K562 (cell line): ENCODE results near the gene GABRB1.

Experiments used
- CTCF ChIP-seq, 3 experiments: IDR thresholded peaks in 2 of 3; conservative IDR thresholded peaks in 1 of 3; 2 replicates each; pipeline ENCODE4 v1.5.1; 2011 to 2012; ENCODE audit warnings: low read length in 3 of 3, mild to moderate bottlenecking in 3 of 3, control low read depth in 2 of 3, improper control_type of control experiment in 1 of 3, inconsistent platforms in 1 of 3, low read depth in 1 of 3, mixed read lengths in 1 of 3, moderate library complexity in 1 of 3; ENCODE audit not compliant: insufficient read depth in 2 of 3
- EZH2 ChIP-seq: IDR thresholded peaks from 2 replicates; pipeline ENCODE4 v1.6.1; 2012; ENCODE audit warnings: low read depth, mild to moderate bottlenecking, inconsistent platforms, low read length, borderline replicate concordance
- HMGN3 ChIP-seq: IDR thresholded peaks from 2 replicates; pipeline ENCODE4 v1.6.1; 2011; ENCODE audit warnings: borderline replicate concordance, low read depth, mild to moderate bottlenecking, mixed read lengths, low read length; ENCODE audit not compliant: insufficient read length; ENCODE audit errors: extremely low read depth
- MAFK ChIP-seq: IDR thresholded peaks from 2 replicates; pipeline ENCODE4 v1.6.1; 2011; ENCODE audit warnings: low read length, improper control_type of control experiment
- SMC3 ChIP-seq: conservative IDR thresholded peaks from 2 replicates; pipeline ENCODE4 v1.6.1; 2011; ENCODE audit warnings: low read depth, low read length, improper control_type of control experiment; ENCODE audit not compliant: insufficient read depth
- ZBTB17 ChIP-seq: fragments of 450-650 bp; formaldehyde crosslinking; IDR thresholded peaks from 2 replicates; pipeline ENCODE4 v1.4.0; 2020; ENCODE audit warnings: mild to moderate bottlenecking
- ZNF174 ChIP-seq: fragments of 250-450 bp; sonication (Bioruptor Pico); IDR thresholded peaks from 2 replicates; pipeline ENCODE4 v1.4.0; 2020; ENCODE audit warnings: mild to moderate bottlenecking

GRCh38 chr4:47084795-47085194 lies 53.4 kb downstream of the GABRB1 start:
- no peak for TF ChIP-seq ZBTB17 (CRISPR knock-in tag)
- TF ChIP-seq EZH2: no peak
- TF ChIP-seq HMGN3: no peak
- TF ChIP-seq ZNF174: no peak
- no peak for TF ChIP-seq CTCF (IDR thresholded peaks at IDR 0.05 in 2 of 3, conservative IDR thresholded peaks at IDR 0.05 in 1 of 3; ENCODE audit: insufficient read depth in 2 of 3, low read depth in 1 of 3, low read length in 3 of 3)
- TF ChIP-seq MAFK: no peak
- no peak for TF ChIP-seq SMC3
